Measurements from ENCODE around the gene PACRG.
"Not testable (repeated sequence)": the region's sequence is repeated elsewhere in the genome, so short reads cannot be mapped to it uniquely, and the experiment has no call there.

The PACRG gene

DNA sequence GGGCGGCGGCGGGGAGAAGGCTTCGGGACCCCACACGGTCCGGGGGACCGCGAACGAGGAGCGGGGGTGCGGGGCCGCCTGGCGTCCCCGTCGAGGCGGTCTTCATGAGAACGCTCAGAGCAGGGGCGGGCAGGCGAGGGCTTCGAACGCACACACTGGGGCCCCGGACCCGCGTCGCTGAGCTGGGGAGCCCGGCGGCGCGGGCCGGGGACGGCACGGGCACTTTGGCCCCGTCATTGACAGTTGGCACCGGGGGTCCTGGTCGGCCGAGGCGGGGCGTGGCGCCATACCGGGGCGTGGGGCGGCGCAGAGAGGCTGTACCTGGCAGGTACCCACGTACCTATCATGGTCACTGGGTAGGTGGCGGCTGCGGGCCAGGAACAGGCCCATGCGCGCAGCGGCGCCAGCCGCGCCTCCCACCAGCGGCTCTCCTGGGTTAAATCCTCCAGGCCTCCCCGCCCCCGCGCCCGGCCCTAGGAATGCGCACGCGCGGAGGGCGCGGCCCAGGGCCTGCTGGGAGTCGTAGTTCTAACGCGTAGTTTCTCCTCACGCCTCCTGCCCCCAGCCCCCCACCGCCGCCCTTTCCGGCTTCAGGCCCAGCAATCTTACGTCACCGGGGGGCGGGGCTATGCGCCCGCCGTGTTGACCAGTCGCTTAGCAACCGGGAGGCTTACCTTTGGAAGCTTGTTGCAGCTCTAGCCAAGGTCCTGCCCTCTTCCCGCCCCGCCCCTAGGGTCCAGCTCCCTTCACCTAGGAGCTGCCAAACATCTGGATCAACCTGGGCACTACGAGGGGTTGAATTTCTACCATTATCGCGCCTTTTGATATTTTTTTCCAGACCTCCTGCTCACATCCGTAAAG is at the start of gene PACRG, which contains the start of gene PRKN:
Gene PACRG (plus strand): TSS at position 653 of the 861 bp plus-strand sequence.
Gene PRKN (minus strand): TSS at position 445 of the 861 bp plus-strand sequence.
- Mint-ChIP-seq H3K4me1 (peaks cover 3 to 12% of the 10 kb centered on the region in 2 donors), H3K36me3 (no peaks in the 10 kb centered on the region), H3K9me3 (peaks cover 0 to 3% of the 10 kb centered on the region in 2 donors), H3K27ac (peak within 1 kb of the TSS; percentile 94), H3K27me3 (peaks cover 0 to 5% of the 10 kb centered on the region in 2 donors), H3K4me3 (peak within 1 kb of the TSS; percentile 95)
- peak; percentile 94 to 96 for ATAC-seq (replicated peaks)
- DNase-seq, result peak; percentile 96

DNA sequence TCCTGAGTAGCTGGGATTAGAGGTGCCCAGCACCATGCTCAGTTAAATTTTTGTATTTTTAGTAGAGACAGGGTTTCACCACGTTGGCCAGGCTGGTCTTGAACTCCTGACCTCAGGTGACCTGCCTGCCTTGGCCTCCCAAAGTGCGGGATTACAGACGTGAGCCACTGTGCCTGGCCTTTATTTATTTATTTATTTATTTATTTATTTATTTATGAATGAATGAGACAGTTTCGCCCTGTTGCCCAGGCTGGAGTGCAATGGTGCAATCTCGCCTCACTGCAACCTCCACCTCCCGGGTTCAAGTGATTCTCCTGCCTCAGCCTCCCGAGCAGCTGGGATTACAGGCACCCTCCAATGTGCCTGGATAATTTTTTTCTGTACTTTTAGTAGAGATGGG is 48.9 kb upstream of the PACRG start:
- H3K4me3 Mint-ChIP-seq; H3K27me3 Mint-ChIP-seq; H3K27ac Mint-ChIP-seq; ATAC-seq (replicated peaks); DNase-seq; H3K4me1 Mint-ChIP-seq; H3K9me3 Mint-ChIP-seq; H3K36me3 Mint-ChIP-seq: not testable (repeated sequence)

DNA sequence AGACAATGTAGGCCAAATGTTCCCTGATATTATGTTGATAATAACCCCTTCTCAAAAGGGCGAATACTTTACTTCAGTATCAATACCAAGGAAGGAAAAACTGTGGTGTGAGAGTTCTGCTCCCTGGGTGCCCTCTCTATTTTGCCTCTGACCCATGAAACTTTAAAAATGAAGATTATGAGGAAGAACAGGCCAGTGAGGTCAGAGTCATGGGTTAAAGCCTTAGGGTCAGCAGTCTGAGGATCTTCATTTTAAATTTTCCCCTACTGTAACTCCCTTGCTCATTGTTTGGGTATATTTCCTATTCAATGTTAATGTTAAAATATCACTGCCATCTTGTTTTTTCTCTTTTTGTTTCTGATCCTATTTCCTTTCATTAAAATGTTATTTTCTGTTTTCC is 48.1 kb upstream of the PACRG start:
- Mint-ChIP-seq H3K4me3 (no peak overlapping the region), H3K27ac (no peak overlapping the region), H3K27me3 (no peaks in the 10 kb centered on the region), H3K9me3 (peaks cover 3 to 5% of the 10 kb centered on the region in 2 donors), H3K4me1 (no peaks in the 10 kb centered on the region), H3K36me3 (peaks cover 0 to 4% of the 10 kb centered on the region in 2 donors)
- ATAC-seq (replicated peaks), result no peak
- no peak for DNase-seq

DNA sequence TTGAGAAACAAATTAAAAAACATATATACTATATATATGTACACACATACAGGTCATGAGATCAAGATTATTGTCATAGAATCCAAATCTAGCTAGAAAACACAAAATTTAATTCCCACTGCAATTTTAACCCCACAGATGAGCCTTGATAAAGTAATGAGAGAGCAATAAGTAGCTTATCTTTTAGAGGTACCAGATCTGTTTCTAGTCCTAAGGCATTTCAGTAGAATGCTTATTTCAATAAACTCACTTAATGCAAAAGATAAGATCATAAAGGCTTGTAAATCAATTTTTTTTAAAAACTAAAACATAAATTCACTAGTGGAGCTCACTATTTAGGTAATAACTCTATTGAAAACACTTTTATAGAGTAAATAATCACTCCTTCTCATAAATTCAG is 47.4 kb upstream of the PACRG start:
- Mint-ChIP-seq H3K36me3 (peaks cover 0 to 4% of the 10 kb centered on the region in 2 donors), H3K4me1 (no peaks in the 10 kb centered on the region), H3K4me3 (no peak overlapping the region), H3K27me3 (no peaks in the 10 kb centered on the region), H3K9me3 (peaks cover 3% of the 10 kb centered on the region in 2 donors), H3K27ac (no peak overlapping the region)
- no peak for ATAC-seq (replicated peaks)
- no peak for DNase-seq

DNA sequence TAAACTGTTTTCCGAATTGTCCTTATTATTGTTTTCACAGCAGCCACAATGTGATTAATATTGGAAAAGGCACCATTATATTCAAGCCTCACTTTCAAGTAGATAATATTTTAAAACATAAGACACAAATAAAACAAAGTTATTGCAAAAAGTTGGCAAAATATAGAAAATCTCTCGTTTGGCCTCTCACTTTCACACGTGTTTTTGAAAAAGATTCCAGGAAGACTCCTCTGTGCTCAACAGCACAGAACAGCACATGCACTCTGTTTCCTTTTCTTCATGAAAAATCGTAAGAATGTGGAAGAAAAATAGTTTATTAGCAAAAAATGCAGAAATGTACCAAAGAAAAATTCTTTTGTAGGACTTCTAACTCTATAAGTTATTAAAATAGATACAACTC is 46.9 kb upstream of the PACRG start:
- ATAC-seq (replicated peaks) (no peak), DNase-seq (no peak)
- H3K27ac Mint-ChIP-seq, result no peak overlapping the region
- H3K36me3 Mint-ChIP-seq, result peaks cover 0 to 4% of the 10 kb centered on the region in 2 donors
- no peaks in the 10 kb centered on the region for H3K4me1 Mint-ChIP-seq
- peaks cover 3% of the 10 kb centered on the region in 2 donors for H3K9me3 Mint-ChIP-seq
- H3K4me3 Mint-ChIP-seq, result no peak overlapping the region
- H3K27me3 Mint-ChIP-seq, result no peaks in the 10 kb centered on the region

DNA sequence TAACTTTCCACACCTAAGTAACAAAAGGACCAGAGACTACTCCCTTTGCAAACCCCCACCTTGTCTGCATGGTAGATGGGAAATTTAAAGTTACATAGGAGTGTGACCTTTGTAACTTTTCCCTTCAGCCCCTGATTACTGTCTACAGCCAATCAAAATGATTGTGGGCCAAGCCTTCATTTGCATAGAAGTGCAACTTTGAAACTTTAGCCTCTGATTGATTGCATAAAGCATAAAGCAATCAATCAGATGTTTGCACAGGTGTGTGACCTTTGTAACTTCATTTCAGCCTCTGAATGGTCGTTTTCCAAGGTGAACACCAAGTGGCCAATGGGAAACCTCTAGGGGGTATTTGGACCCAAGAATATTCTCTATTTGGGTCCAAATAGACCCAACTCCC is 46.3 kb upstream of the PACRG start:
- no peak for ATAC-seq (replicated peaks)
- peaks cover 0 to 4% of the 10 kb centered on the region in 2 donors for H3K36me3 Mint-ChIP-seq
- no peak for DNase-seq
- no peaks in the 10 kb centered on the region for H3K27me3 Mint-ChIP-seq
- H3K4me3 Mint-ChIP-seq, result no peak overlapping the region
- H3K9me3 Mint-ChIP-seq, result peaks cover 3% of the 10 kb centered on the region in 2 donors
- H3K4me1 Mint-ChIP-seq, result no peaks in the 10 kb centered on the region
- H3K27ac Mint-ChIP-seq, result no peak overlapping the region

DNA sequence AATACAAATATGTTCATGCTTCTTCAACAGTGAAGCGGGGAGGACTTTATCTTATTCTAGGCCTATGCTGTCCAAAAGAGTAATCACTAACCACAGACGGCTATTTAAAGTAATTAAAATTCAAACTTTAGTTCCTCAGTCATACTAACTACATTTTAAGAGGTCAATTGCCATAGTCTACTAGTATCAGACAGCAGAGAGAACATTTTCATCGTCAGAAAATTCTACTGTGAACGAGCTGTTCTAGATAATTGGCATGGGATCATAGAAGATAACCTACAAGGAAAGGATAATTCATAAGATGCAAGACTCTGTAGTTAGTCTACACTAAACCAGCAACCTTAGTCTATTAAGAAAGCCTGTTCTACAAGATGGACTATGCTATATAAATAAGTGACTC is 44.6 kb upstream of the PACRG start:
- no peak for ATAC-seq (replicated peaks)
- H3K36me3 Mint-ChIP-seq, result peaks cover 0 to 4% of the 10 kb centered on the region in 2 donors

DNA sequence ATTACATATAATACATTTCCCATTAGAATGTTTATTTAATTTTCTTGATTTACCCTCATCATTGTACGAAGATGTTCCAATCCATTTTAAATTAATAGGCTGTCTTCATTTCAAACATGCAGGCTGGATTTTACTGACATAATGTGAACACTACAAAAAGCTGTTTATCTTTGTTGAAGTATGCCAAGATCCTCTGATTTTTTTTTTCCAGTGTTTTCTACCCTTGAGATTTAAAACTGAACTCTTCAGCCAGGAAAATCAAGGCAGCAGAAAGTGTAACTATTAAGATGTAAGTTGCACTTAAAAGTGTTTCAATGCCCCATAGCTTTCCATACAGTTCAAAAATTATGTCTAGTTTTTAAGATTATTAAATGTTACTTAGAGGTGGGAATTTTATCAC is 43.7 kb upstream of the PACRG start:
- ATAC-seq (replicated peaks) (no peak), DNase-seq (no peak)
- peaks cover 0 to 4% of the 10 kb centered on the region in 2 donors for H3K36me3 Mint-ChIP-seq
- no peak overlapping the region for H3K27ac Mint-ChIP-seq
- H3K4me3 Mint-ChIP-seq, result no peak overlapping the region
- no peaks in the 10 kb centered on the region for H3K27me3 Mint-ChIP-seq
- peaks cover 3% of the 10 kb centered on the region in 2 donors for H3K9me3 Mint-ChIP-seq
- no peaks in the 10 kb centered on the region for H3K4me1 Mint-ChIP-seq

More for the DNA sequence above, 44.6 kb upstream of the PACRG start:
- peaks cover 3% of the 10 kb centered on the region in 2 donors for H3K9me3 Mint-ChIP-seq
- H3K27ac Mint-ChIP-seq, result no peak overlapping the region
- no peak overlapping the region for H3K4me3 Mint-ChIP-seq
- no peak for DNase-seq
- H3K4me1 Mint-ChIP-seq, result no peaks in the 10 kb centered on the region
- H3K27me3 Mint-ChIP-seq, result no peaks in the 10 kb centered on the region

DNA sequence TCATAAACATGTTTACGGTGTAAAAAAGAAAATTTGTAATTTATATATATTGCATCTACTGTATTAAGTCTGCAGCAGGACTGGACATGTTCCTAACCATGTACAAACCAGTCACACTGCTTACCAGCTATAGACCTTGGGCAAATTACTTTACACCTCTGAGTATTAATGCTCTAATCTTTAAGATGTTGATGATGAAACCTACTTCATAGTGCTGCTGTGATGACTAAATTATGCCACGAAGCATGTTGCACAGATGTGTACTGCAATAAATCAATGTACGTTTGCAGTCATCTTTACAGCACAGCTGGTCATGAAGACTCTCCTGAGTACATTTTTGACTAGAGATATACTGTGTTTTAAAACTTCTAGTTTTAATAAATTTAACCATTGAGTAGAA is 42.8 kb upstream of the PACRG start:
- no peak for DNase-seq
- Mint-ChIP-seq H3K4me1 (no peaks in the 10 kb centered on the region), H3K36me3 (peaks cover 0 to 4% of the 10 kb centered on the region in 2 donors), H3K4me3 (no peak overlapping the region), H3K27me3 (no peaks in the 10 kb centered on the region), H3K9me3 (peaks cover 3% of the 10 kb centered on the region in 2 donors), H3K27ac (no peak overlapping the region)
- ATAC-seq (replicated peaks), result no peak

DNA sequence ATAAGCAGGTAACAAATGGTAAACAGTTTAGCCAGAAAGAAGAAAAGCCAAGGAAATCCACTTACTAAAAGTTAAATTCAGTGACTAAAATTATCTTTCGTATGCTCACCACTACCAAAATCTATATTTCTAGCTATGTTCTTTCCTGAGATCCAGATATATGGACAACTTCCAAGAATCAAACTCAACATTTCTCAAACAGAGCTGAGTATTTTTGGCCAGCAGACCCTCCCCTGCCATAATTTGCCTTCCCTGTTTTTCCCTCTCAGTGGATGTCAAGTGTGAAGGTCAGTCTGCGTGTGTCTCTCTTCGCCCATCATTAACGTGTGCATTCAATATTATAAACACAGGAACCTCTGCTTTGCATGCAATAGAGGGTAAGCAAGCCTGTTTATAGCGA is 42.2 kb upstream of the PACRG start:
- H3K36me3 Mint-ChIP-seq, result peaks cover 0 to 4% of the 10 kb centered on the region in 2 donors
- H3K4me3 Mint-ChIP-seq, result no peak overlapping the region
- H3K27ac Mint-ChIP-seq, result no peak overlapping the region
- no peak for DNase-seq
- ATAC-seq (replicated peaks), result no peak
- H3K4me1 Mint-ChIP-seq, result no peaks in the 10 kb centered on the region
- peaks cover 3% of the 10 kb centered on the region in 2 donors for H3K9me3 Mint-ChIP-seq
- no peaks in the 10 kb centered on the region for H3K27me3 Mint-ChIP-seq

DNA sequence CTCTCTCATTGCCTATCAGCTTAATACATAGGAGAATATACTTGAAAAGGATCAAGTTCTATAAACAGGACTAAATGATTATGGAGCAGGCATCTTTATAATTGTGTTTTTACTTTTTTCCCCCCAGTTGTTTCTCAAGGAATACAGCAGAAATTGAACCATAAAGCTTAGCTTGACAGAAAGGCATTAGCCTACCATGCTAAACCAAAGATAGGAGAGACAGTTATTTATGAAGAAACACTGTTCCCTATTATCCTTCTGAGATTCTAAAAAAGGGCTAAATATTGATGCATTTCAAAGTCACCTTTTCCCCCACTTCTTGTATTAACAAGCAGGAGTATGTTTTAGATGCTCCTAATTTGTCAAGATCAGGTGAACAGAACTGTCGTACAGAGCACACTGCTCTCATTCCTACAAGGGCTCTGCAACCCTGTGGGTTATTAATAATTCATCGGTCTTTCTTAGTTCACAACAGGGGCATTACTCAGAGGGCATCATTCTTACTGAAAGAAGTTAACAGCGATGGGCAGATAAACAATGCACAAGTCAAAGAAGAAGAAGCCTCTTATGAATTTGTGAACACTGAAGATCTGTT is 38.9 kb upstream of the PACRG start:
- Mint-ChIP-seq H3K9me3 (no peaks in the 10 kb centered on the region), H3K4me3 (no peak overlapping the region), H3K27me3 (no peaks in the 10 kb centered on the region), H3K36me3 (no peaks in the 10 kb centered on the region), H3K4me1 (no peaks in the 10 kb centered on the region), H3K27ac (no peak overlapping the region)
- DNase-seq (no peak), ATAC-seq (replicated peaks) (no peak)

DNA sequence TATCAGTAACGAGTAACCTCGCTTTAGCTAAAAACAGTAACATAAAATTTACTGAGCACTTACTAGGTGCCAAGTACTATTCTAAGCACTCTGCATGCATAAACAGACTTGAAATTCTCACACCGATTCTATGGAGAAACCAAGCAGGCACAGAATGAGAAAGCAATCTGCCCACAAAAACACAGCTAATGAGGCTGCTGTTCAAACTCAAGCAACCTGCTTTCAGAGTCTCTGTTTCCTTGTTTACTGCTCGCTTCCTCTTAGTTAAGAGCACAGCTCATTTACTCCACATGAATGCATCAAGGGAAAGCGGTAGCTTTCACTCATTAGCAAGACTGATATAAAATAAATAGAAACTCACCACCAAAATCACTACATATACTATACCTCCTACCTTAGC is 37.6 kb upstream of the PACRG start:
- no peak overlapping the region for H3K4me3 Mint-ChIP-seq
- no peaks in the 10 kb centered on the region for H3K36me3 Mint-ChIP-seq
- H3K9me3 Mint-ChIP-seq, result no peaks in the 10 kb centered on the region
- no peak overlapping the region for H3K27ac Mint-ChIP-seq
- H3K27me3 Mint-ChIP-seq, result no peaks in the 10 kb centered on the region
- DNase-seq (no peak), ATAC-seq (replicated peaks) (peak in 1 of 2 donors; percentile 41)
- no peaks in the 10 kb centered on the region for H3K4me1 Mint-ChIP-seq

DNA sequence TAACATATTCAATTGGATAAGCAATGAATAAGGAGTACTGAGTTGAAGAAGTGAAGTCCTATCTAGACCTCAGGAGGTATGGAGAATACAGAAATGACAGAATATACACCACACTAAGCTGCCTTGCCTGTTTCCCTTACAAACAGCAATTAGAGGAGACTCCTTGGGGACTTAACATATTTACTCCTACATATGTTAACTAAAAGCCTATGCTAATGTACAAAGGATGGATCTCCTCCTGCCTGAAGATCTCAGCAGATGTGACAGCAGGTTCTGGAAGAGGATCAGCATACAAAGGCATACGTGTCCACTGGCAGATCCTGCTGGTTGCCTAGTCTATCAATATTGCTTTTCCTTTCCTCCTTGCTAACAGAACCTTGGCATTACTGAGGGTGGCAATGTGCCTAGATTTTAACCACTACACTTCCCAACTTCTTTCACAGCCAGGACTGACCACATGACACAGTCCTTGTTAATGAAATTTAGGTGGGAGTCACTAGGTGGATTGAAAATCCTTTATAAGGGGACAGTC is 29.8 kb upstream of the PACRG start:
- Mint-ChIP-seq H3K4me3 (no peak overlapping the region), H3K27ac (no peak overlapping the region), H3K27me3 (no peaks in the 10 kb centered on the region), H3K4me1 (no peaks in the 10 kb centered on the region), H3K36me3 (no peaks in the 10 kb centered on the region), H3K9me3 (no peaks in the 10 kb centered on the region)
- ATAC-seq (replicated peaks) (no peak), DNase-seq (no peak)

DNA sequence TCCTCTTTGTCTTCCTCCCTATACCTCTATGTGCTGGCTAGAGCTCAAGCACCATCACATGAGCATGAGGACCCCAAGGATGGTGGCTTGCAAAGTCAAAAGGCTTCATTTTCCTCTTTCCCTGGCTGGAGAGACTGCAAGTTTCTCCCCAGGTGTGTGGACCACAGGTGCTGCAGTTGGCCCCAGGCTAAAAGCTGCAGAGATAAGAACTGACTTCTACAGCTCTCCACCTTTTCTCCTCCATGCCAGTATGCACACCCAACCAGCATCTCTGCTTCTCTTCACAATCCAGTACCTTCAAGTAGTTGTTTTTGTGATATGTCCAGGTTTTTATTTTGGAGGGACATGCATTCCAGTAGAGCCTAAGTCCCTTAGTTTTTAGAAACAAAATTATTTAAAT is 29.3 kb upstream of the PACRG start:
- DNase-seq (no peak), ATAC-seq (replicated peaks) (no peak)
- no peaks in the 10 kb centered on the region for H3K9me3 Mint-ChIP-seq
- no peak overlapping the region for H3K27ac Mint-ChIP-seq
- H3K36me3 Mint-ChIP-seq, result no peaks in the 10 kb centered on the region
- no peak overlapping the region for H3K4me3 Mint-ChIP-seq
- no peaks in the 10 kb centered on the region for H3K27me3 Mint-ChIP-seq
- H3K4me1 Mint-ChIP-seq, result no peaks in the 10 kb centered on the region

DNA sequence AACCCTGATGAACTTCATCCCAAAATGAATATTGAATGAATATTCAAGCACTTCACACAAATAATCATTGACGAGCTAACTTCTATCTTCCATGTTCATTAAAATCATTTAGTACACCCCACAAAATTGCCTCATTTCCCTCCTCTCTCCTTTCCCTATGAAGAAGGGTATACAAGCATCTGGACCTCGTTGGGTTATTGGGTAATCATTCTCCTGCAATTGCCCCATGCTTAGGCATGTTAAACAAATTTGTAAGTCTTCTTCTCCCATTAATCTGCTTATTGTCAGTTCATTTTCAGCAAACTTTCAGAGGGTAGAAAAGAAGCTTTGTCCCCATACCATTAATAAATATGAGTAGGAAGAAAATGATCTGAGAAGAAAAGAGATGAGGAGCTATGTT is 27.8 kb upstream of the PACRG start:
- no peak for ATAC-seq (replicated peaks)
- DNase-seq, result no peak
- H3K27ac Mint-ChIP-seq, result no peak overlapping the region

More for the DNA sequence above, 27.8 kb upstream of the PACRG start:
- Mint-ChIP-seq H3K27me3 (no peaks in the 10 kb centered on the region), H3K36me3 (no peaks in the 10 kb centered on the region), H3K4me1 (no peaks in the 10 kb centered on the region), H3K9me3 (no peaks in the 10 kb centered on the region), H3K4me3 (no peak overlapping the region)
